Breast epithelium (tissue), 4 donors: ENCODE measurements around the gene KCNIP1. TPM values are rescaled to one million over a fixed set of nuclear protein-coding genes. Genes with fewer than 3 reads are reported as not detected.

ENCODE experiments used
- DNase-seq, 2 donors: peaks; one replicate each; pipeline ENCODE4 v3.0.0-alpha.2; 2019; ENCODE audit warnings: low spot score in 2 of 2
- H3K27ac ChIP-seq, 2 donors: fragments of 200-600 bp; sonication (generic) in 1 of 2; one replicate each; pipeline ENCODE4 v1.5.1; 2016 to 2019; ENCODE audit warnings: mild to moderate bottlenecking in 1 of 2
- H3K27me3 ChIP-seq, 2 donors: fragments of 200-600 bp; sonication (generic) in 1 of 2; one replicate each; pipeline versions ENCODE4 v1.5.1 to v1.6.0; 2017 to 2019; ENCODE audit warnings: control low read depth in 1 of 2, mild to moderate bottlenecking in 1 of 2
- H3K36me3 ChIP-seq: fragments of 200-600 bp; one replicate; pipeline ENCODE4 v1.5.1; 2019
- H3K4me1 ChIP-seq, 2 donors: fragments of 200-600 bp; sonication (generic); one replicate each; pipeline ENCODE4 v1.5.1; 2016 to 2019; ENCODE audit warnings: control low read depth in 1 of 2
- H3K4me3 ChIP-seq, 3 donors: fragments of 200-600 bp; sonication (generic); 1 replicate in 2 of 3; 2 replicates in 1 of 3; pipeline ENCODE4 v1.5.1; 2016 to 2019; ENCODE audit warnings: mild to moderate bottlenecking in 3 of 3, moderate library complexity in 2 of 3
- H3K9me3 ChIP-seq, 2 donors: fragments of 200-600 bp; sonication (generic) in 1 of 2; one replicate each; pipeline ENCODE4 v1.5.1; 2016 to 2019; ENCODE audit warnings: control low read depth in 1 of 2
- POLR2A ChIP-seq: fragments of 450-650 bp; IDR thresholded peaks from one replicate; pipeline ENCODE4 v1.6.1; 2016; ENCODE audit warnings: antibody characterized with exemption, mild to moderate bottlenecking, moderate library complexity
- POLR2AphosphoS5 ChIP-seq, 3 donors: sonication (generic); formaldehyde crosslinking; IDR thresholded peaks; one replicate each; pipeline ENCODE4 v1.6.1; 2017; ENCODE audit warnings: antibody characterized with exemption in 3 of 3
- intact Hi-C: fragments of 100-400 bp; cut with DNase I; formaldehyde crosslinking; loops from one replicate; pipeline ENCODE4 v1.15.1; 2023; ENCODE audit warnings: low total_unique reads
- total RNA-seq, 3 donors: library from RNA; depleted of rRNA; stranded (reverse); fragments of >200 nt; gene quantifications; one replicate each; pipeline ENCODE4 v1.1.0, GENCODE V29; 2016
- TF ChIP-seq, protein P1 (sequence below), 3 donors: fragments of 450-650 bp; IDR thresholded peaks; one replicate each; pipeline ENCODE4 v1.5.1; 2016 to 2017; ENCODE audit warnings: antibody characterized with exemption in 3 of 3, mild to moderate bottlenecking in 3 of 3, moderate library complexity in 3 of 3

KCNIP1 gene
- total RNA-seq, 3 donors from 2014 or later, result 1.0 to 1.6 TPM; not detected in 1

DNA sequence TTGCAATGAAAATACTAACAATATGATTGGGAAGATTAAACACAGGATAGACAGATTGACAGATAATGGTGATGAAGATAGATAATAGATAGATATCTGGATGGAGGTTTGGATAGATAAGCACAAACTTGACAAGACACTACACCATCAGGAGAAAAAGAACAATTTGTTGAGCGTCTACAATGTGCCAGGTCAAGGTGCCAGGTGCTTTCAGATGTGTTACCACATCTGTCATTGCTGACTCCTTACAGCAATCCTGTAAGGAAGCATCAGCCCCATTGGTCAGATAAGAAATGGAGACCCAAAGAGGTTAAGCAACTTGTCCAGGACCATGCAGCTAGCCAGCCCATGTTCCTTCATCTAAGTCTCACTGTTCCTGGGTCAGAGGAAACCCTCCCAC, 278.1 kb downstream of the KCNIP1 start:
- TF ChIP-seq POLR2A (no peak), POLR2AphosphoS5 (IDR thresholded peaks at IDR 0.05) (no peak)
- TF ChIP-seq, protein P1, sequence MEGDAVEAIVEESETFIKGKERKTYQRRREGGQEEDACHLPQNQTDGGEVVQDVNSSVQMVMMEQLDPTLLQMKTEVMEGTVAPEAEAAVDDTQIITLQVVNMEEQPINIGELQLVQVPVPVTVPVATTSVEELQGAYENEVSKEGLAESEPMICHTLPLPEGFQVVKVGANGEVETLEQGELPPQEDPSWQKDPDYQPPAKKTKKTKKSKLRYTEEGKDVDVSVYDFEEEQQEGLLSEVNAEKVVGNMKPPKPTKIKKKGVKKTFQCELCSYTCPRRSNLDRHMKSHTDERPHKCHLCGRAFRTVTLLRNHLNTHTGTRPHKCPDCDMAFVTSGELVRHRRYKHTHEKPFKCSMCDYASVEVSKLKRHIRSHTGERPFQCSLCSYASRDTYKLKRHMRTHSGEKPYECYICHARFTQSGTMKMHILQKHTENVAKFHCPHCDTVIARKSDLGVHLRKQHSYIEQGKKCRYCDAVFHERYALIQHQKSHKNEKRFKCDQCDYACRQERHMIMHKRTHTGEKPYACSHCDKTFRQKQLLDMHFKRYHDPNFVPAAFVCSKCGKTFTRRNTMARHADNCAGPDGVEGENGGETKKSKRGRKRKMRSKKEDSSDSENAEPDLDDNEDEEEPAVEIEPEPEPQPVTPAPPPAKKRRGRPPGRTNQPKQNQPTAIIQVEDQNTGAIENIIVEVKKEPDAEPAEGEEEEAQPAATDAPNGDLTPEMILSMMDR (IDR thresholded peaks at IDR 0.05), result no peak
- intact Hi-C loops, result no loop called here
- Histone ChIP-seq H3K4me1 (no peaks in the 10 kb centered on the region), H3K9me3 (no peaks in the 10 kb centered on the region), H3K4me3 (no peak overlapping the region), H3K27ac (peak overlapping the region; percentile 80 to 84), H3K27me3 (no peaks in the 10 kb centered on the region), H3K36me3 (no peaks in the 10 kb centered on the region)
- DNase-seq, result no peak

DNA sequence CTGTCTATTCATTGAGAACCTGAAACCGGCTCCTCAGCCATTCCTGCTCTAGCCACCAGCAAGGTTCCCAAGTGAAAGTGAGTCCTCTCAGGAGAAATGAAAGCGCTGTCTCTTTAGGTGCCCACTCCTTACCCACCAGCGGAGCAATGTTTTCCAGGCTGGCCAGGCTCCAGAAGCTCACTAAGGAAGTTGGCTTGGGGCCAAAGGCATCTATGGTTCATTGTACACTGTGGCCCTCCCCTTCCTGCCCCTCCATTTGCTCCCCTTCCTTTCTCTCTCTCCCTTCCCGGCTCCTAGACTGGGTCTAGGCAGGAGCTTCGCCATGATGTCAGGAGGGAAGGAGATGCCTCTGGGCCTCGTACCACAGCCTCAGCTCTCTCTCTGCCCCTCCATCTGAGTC, 278.6 kb downstream of the KCNIP1 start:
- H3K4me1 ChIP-seq, result no peaks in the 10 kb centered on the region
- peak overlapping the region in 1 of 3 donors; percentile 4 for H3K4me3 ChIP-seq
- TF ChIP-seq POLR2AphosphoS5 (IDR thresholded peaks at IDR 0.05) (no peak), POLR2A (no peak)
- TF ChIP-seq, protein P1 (IDR thresholded peaks at IDR 0.05), result no peak
- no peaks in the 10 kb centered on the region for H3K36me3 ChIP-seq
- DNase-seq, result no peak
- intact Hi-C loops, result no loop called here
- H3K27ac ChIP-seq, result peak overlapping the region; percentile 80 to 84
- no peaks in the 10 kb centered on the region for H3K27me3 ChIP-seq
- no peaks in the 10 kb centered on the region for H3K9me3 ChIP-seq

DNA sequence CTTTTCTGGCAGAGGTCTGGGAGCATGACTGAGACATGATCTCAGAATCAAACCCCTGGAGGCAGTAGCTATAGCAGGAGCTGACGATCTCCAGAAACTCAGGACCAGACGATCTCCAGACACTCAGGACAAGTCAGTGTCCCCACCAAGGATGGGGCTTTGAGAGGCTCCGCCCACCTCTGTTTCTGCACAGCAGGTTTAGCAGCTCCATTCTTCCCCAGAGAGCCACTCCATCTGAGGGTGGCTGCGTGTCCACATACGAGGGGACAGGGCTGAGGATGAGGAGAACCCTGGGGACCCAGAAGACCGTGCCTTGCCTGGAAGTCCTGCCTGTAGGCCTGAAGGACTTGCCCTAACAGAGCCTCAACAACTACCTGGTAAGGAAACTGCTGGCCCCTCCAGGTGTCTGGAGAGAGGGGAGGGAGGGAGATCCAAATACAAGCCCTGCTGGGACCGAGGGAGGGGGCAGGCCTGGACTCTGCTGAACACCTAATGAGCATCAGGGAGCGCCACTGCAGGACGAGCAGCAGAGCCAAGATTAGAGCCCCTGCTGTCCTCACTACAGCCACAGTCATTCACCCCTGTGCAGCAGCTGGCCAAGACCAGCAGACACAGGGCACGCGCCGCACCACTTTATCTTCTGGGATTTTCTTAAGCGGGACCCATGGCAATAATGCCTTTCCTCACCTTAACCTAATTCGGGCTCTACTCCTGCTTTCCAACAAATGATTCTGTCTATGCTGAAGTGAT, 279.9 kb downstream of the KCNIP1 start, which contains the start of gene GABRP:
Gene GABRP (plus strand): TSS at position 228 of the 750 bp plus-strand sequence. CDS start 4,891 bp downstream, outside the sequence.
- no peaks in the 10 kb centered on the region for H3K9me3 ChIP-seq
- TF ChIP-seq POLR2AphosphoS5 (IDR thresholded peaks at IDR 0.05) (peak in 1 of 3 donors; percentile 84), POLR2A (no peak)
- TF ChIP-seq, protein P1 (IDR thresholded peaks at IDR 0.05), result no peak
- no peaks in the 10 kb centered on the region for H3K36me3 ChIP-seq
- intact Hi-C loops, result no loop called here
- H3K4me1 ChIP-seq, result no peaks in the 10 kb centered on the region
- H3K27me3 ChIP-seq, result no peaks in the 10 kb centered on the region
- peak within 1 kb of the TSS in 2 of 3 donors; percentile 49 to 53 for H3K4me3 ChIP-seq
- peak in 1 of 2 donors; percentile 62 for DNase-seq
- H3K27ac ChIP-seq, result peak within 1 kb of the TSS; percentile 80 to 84

DNA sequence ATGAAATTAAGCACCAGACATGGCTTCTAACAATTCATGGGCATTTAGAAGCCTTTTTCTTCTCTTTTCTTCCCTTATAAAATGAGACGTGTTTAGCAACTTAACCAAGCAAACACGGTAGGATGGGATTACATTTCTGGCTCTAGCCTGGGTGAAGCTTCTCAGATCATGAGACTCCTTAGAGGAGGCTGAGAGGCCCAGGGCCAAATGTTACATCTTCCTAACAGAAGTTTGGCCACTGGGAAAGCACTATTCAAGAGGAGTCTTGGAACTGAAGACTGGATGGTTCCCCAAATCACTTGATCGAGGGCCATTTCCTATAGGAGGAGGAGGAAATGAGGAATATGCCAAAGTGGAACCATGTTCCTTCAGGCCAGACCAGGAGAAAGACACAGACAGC, 281.6 kb downstream of the KCNIP1 start:
- no peaks in the 10 kb centered on the region for H3K4me1 ChIP-seq
- peak overlapping the region; percentile 40 to 84 for H3K27ac ChIP-seq
- peak overlapping the region in 2 of 3 donors; percentile 49 to 53 for H3K4me3 ChIP-seq
- DNase-seq, result no peak
- TF ChIP-seq POLR2A (no peak), POLR2AphosphoS5 (IDR thresholded peaks at IDR 0.05) (no peak)
- TF ChIP-seq, protein P1 (IDR thresholded peaks at IDR 0.05), result no peak
- no peaks in the 10 kb centered on the region for H3K36me3 ChIP-seq
- intact Hi-C loops, result no loop called here
- H3K27me3 ChIP-seq, result no peaks in the 10 kb centered on the region
- H3K9me3 ChIP-seq, result no peaks in the 10 kb centered on the region

Other genes with a start within 250 kb of the KCNIP1 start
- gene LCP2, start 206.2 kb upstream of the KCNIP1 start, total RNA-seq, result 10 to 100 TPM; 15.4 to 41.4 (median 21.8) TPM
- gene KCNMB1, start 114.7 kb upstream of the KCNIP1 start, total RNA-seq, result 1 to 10 TPM in 2 of 3 donors, under 1 TPM in 1; 0.16 to 6.6 (median 5.1) TPM